Gastroesophageal sphincter (tissue), 3 donors: ENCODE data around the gene COL7A1.

Experiments
- CTCF ChIP-seq, 4 experiments: fragments of 200-600 bp in 2 of 4; fragments of 450-650 bp in 2 of 4; sonication (generic) in 1 of 4; IDR thresholded peaks; one replicate each; pipeline ENCODE4 v1.5.1; 2017 to 2019; ENCODE audit warnings: antibody characterized with exemption in 4 of 4, mild to moderate bottlenecking in 2 of 4, moderate library complexity in 2 of 4
- EP300 ChIP-seq: sonication (generic); formaldehyde crosslinking; IDR thresholded peaks from one replicate; pipeline ENCODE4 v1.6.1; 2017; ENCODE audit warnings: antibody characterized with exemption, mild to moderate bottlenecking
- POLR2A ChIP-seq, 2 donors: fragments of 450-650 bp; IDR thresholded peaks; one replicate each; pipeline ENCODE4 v1.6.1; 2017; ENCODE audit warnings: antibody characterized with exemption in 2 of 2, mild to moderate bottlenecking in 2 of 2, moderate library complexity in 1 of 2
- POLR2AphosphoS5 ChIP-seq: sonication (generic); formaldehyde crosslinking; IDR thresholded peaks from one replicate; pipeline ENCODE4 v1.6.1; 2017; ENCODE audit warnings: antibody characterized with exemption

GRCh38 chr3:48623851-48624547, 28.9 kb upstream of the COL7A1 start:
- TF ChIP-seq CTCF (IDR thresholded peaks at IDR 0.05) (no peak), POLR2A (IDR thresholded peaks at IDR 0.05) (no peak), POLR2AphosphoS5 (no peak), EP300 (no peak)
